Rectal smooth muscle tissue (tissue), 1 donor: ENCODE measurements around the gene ZNF736.
"Not testable (repeated sequence)": the region's sequence is repeated elsewhere in the genome, so short reads cannot be mapped to it uniquely, and the experiment has no call there.

ENCODE experiments used
- H3K27ac ChIP-seq: one replicate; pipeline ENCODE4 v1.7.0; 2013; ENCODE audit warnings: low read depth, low read length, inconsistent platforms
- H3K27me3 ChIP-seq: one replicate; pipeline ENCODE4 v1.7.0; 2013; ENCODE audit warnings: low read length; ENCODE audit not compliant: control insufficient read depth, insufficient read depth
- H3K36me3 ChIP-seq: one replicate; pipeline ENCODE4 v1.7.0; 2013; ENCODE audit warnings: low read length; ENCODE audit not compliant: control insufficient read depth, insufficient read depth
- H3K4me1 ChIP-seq: one replicate; pipeline ENCODE4 v1.7.0; 2013; ENCODE audit warnings: low read length; ENCODE audit not compliant: control insufficient read depth, insufficient read depth
- H3K4me3 ChIP-seq: one replicate; pipeline ENCODE4 v1.7.0; 2013; ENCODE audit warnings: low read length
- H3K9ac ChIP-seq: one replicate; pipeline ENCODE4 v1.7.0; 2013; ENCODE audit warnings: low read length

The ZNF736 gene

GRCh38 chr7:64316031-64316742 is 2.4 kb downstream of the ZNF736 start:
- H3K36me3 ChIP-seq = not testable (repeated sequence)

DNA sequence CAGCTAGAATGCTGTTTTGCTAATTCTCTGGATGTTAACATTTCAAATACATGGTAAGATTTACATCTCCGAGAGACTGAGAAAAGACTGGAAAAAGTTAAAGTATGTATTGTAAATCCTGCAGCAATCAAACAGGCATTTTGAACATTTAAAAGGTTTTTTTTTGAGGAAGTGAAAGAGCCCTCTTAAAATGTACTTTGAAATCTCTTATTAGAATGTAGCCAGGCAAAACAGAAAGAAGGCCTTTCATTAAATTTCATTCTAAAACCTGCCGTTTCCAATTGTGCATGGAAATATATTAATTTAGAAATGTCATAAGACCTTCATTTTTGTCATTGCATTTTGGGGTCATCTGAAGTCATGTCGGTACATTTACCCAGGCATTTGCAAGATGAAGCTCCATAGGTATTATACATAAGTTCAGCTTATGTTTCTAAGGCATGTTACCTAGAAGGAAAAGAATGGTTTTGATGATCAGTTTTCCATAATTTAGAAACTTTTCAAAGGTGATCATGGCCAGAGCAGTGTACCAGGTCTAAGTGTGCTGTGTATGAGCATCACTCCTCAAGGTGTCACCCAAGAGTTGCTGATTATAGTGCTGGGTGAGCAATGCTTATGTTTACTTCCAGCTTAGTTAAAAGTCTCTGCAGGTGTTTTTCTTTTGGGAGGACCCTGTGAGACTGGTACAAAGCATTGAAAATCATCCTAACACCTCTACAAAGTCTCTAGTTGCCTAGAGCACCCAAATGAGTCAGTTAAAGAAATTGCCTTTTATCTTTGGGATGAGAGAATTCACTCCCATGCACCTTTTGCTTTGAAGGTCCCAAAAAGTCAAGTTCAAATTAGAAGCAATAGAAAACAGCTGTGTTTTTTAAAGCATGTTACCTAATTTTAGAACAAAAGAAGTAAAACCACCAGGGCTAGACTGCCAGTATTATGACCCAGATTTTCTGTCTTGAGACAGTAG is 7.1 kb downstream of the ZNF736 start:
- Histone ChIP-seq H3K4me3 (no peak overlapping the region), H3K9ac (no peak overlapping the region), H3K27ac (no peak overlapping the region), H3K36me3 (no peaks in the 10 kb centered on the region), H3K27me3 (no peaks in the 10 kb centered on the region), H3K4me1 (no peaks in the 10 kb centered on the region)

More at GRCh38 chr7:64316031-64316742, 2.4 kb downstream of the ZNF736 start:
- not testable (repeated sequence) for H3K9ac ChIP-seq, H3K4me3 ChIP-seq, H3K27ac ChIP-seq, H3K27me3 ChIP-seq, H3K4me1 ChIP-seq

DNA sequence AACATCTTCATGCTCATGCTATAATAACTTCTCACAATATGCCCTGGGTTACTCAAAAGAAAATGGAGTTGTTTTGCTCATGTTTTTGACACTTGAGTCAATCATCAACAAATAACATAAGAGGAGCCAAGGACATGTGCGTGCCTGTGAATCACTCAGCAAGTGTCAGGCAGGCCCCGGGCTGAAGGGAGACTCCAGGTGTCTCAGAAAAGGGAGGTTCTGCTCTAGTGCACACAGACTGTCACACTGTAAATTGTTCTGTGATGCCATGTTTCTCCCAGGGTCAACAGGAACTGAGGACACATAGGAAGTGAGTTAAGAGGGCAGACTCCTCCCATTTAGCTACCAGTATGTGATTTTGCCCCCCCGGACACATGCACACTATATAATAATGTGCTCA is 10.4 kb downstream of the ZNF736 start:
- H3K36me3 ChIP-seq, H3K4me3 ChIP-seq, H3K27ac ChIP-seq, H3K4me1 ChIP-seq, H3K27me3 ChIP-seq, H3K9ac ChIP-seq: not testable (repeated sequence)

DNA sequence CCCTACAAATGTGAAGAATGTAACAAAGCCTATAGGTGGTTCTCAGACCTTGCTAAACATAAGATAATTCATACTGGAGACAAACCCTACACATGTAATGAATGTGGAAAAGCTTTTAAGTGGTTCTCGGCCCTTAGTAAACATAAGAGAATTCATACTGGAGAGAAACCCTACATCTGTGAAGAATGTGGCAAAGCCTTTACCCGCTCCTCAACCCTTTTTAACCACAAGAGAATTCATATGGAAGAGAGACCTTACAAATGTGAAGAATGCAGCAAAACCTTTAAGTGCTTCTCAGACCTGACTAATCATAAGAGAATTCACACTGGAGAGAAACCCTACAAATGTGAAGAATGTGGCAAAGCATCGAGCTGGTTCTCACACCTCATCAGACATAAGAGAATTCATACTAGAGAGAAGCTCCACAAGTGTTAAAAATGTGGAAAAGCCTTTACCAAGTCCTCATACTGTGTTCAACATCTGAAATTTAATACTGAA is 35.0 kb downstream of the ZNF736 start:
- H3K27ac ChIP-seq, H3K27me3 ChIP-seq, H3K4me1 ChIP-seq, H3K36me3 ChIP-seq, H3K4me3 ChIP-seq, H3K9ac ChIP-seq: not testable (repeated sequence)

DNA sequence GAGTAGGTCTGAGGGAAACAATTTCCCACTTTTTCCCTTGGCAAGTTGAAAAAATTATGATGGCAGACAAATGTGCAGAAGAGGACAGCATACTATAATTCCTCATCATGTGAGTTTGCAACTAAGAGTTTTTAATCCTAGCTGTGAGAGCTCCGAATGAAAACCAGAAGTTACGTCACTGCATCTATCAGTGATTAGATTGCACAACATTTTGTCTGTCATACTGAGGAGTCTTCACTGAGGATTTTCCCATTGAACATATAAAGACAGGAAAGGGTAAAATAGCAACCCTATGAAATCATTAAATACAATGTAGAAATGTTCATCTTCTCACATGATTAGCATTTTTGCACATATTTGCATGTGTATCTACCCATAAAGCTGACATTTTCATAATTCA is 45.8 kb downstream of the ZNF736 start:
- Histone ChIP-seq H3K4me1 (no peaks in the 10 kb centered on the region), H3K36me3 (no peaks in the 10 kb centered on the region), H3K9ac (no peak overlapping the region), H3K27me3 (no peaks in the 10 kb centered on the region), H3K4me3 (no peak overlapping the region), H3K27ac (no peak overlapping the region)

DNA sequence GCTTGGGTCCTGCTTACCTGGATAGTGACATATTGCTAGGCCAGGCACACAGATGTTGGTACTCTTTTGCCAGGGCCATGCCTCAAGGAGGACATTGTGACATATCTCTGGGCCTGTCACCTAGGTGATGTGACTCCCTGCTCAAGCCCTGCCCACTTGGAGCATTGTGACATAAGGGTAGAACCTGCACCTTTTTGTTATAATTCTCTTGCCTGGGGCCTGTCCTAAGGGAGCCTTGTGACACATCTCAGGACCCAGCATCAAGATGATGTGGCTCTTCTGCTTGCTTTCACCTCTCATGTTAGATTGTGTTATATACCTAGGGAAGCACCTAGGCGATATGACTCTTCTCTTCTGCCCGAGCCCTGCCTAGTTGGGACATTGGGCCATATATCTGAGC is 57.4 kb downstream of the ZNF736 start:
- H3K9ac ChIP-seq = no peak overlapping the region
- no peaks in the 10 kb centered on the region for H3K27me3 ChIP-seq
- H3K4me3 ChIP-seq = no peak overlapping the region
- H3K36me3 ChIP-seq = no peaks in the 10 kb centered on the region
- H3K4me1 ChIP-seq = no peaks in the 10 kb centered on the region
- H3K27ac ChIP-seq = no peak overlapping the region

DNA sequence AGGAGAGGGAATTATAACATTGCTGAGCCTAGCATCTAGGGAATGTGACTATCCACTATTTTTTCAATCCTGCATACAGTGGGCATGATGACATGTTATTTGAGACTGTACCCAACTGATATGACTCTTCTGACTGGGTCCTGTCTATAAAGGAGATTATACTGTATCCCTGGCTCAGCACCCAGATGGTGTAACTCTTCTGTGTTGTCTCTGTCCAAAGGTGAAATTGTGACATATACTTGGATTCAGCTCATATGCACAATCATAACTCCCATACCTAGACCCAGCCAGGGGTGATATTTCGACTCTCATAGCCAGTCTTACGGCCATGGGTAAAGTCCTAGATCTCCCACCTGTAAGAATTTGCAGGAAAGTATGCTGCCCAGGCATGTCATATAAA is 59.3 kb downstream of the ZNF736 start:
- no peak overlapping the region for H3K4me3 ChIP-seq

DNA sequence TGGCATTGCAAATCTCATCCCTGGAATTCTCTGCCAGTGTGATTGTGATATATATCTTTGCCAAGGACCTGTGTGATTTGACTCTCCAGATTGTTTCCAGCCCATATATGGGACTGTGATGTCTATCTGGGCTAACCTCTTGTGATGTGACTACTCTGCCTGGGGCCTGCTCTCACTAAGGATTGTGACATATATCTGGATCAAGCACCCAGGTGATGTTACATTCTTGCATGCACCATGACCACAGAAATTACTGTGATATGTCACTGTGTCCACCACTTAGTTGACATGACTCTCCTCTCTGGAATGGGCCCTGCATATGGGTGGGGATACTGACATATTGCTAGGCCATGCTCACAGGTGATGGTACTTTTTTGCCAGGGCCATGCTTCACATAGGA is 86.6 kb downstream of the ZNF736 start:
- no peaks in the 10 kb centered on the region for H3K36me3 ChIP-seq
- H3K27me3 ChIP-seq = no peaks in the 10 kb centered on the region
- H3K27ac ChIP-seq = no peak overlapping the region
- no peak overlapping the region for H3K9ac ChIP-seq
- H3K4me1 ChIP-seq = no peaks in the 10 kb centered on the region
- no peak overlapping the region for H3K4me3 ChIP-seq

More for the DNA sequence above, 59.3 kb downstream of the ZNF736 start:
- H3K36me3 ChIP-seq = no peaks in the 10 kb centered on the region
- no peak overlapping the region for H3K9ac ChIP-seq
- no peak overlapping the region for H3K27ac ChIP-seq
- no peaks in the 10 kb centered on the region for H3K27me3 ChIP-seq
- no peaks in the 10 kb centered on the region for H3K4me1 ChIP-seq
